ENCODE data around the gene AHCYL2.

AHCYL2 gene

GRCh38 chr7:129307592-129307991, 82.8 kb downstream of the AHCYL2 start:
- POLR2A ChIA-PET: no interaction called here
- TF ChIP-seq NFRKB (IDR thresholded peaks at IDR 0.05) (no peak), BHLHE40 (IDR thresholded peaks at IDR 0.05; ENCODE audit: borderline replicate concordance) (no peak), L3MBTL2 (conservative IDR thresholded peaks at IDR 0.05) (no peak), HDGF (IDR thresholded peaks at IDR 0.05; ENCODE audit: borderline replicate concordance) (no peak), SP1 (IDR thresholded peaks at IDR 0.05) (no peak), TARDBP (IDR thresholded peaks at IDR 0.05) (no peak), PKNOX1 (IDR thresholded peaks at IDR 0.05) (no peak), ARNT (IDR thresholded peaks at IDR 0.05) (no peak), CTBP1 (IDR thresholded peaks at IDR 0.05; ENCODE audit: borderline replicate concordance) (no peak), FOXK2 (IDR thresholded peaks at IDR 0.05) (no peak), ELF4 (IDR thresholded peaks at IDR 0.05) (no peak), ZNF384 (IDR thresholded peaks at IDR 0.05) (no peak), FOXM1 (IDR thresholded peaks at IDR 0.05; ENCODE audit: borderline replicate concordance) (no peak), SUZ12 (IDR thresholded peaks at IDR 0.05) (no peak), FOXA1 (IDR thresholded peaks at IDR 0.05) (no peak), LEF1 (IDR thresholded peaks at IDR 0.05; ENCODE audit: borderline replicate concordance) (no peak)
- DNase-seq (ENCODE audit: extremely low spot score): no peak
- CTCF ChIA-PET: no interaction called here

GRCh38 chr7:129308047-129308446, 83.2 kb downstream of the AHCYL2 start:
- CTCF ChIA-PET: no interaction called here
- no peak for TF ChIP-seq BHLHE40 (IDR thresholded peaks at IDR 0.05; ENCODE audit: borderline replicate concordance)
- no peak for TF ChIP-seq LEF1 (IDR thresholded peaks at IDR 0.05; ENCODE audit: borderline replicate concordance)
- TF ChIP-seq L3MBTL2 (conservative IDR thresholded peaks at IDR 0.05): no peak
- TF ChIP-seq ZNF384 (IDR thresholded peaks at IDR 0.05): no peak
- no peak for TF ChIP-seq CTBP1 (IDR thresholded peaks at IDR 0.05; ENCODE audit: borderline replicate concordance)
- no peak for TF ChIP-seq ELF4 (IDR thresholded peaks at IDR 0.05)
- no peak for TF ChIP-seq TARDBP (IDR thresholded peaks at IDR 0.05)
- TF ChIP-seq SP1 (IDR thresholded peaks at IDR 0.05): no peak
- TF ChIP-seq NFRKB (IDR thresholded peaks at IDR 0.05): no peak
- TF ChIP-seq ARNT (IDR thresholded peaks at IDR 0.05): no peak
- TF ChIP-seq PKNOX1 (IDR thresholded peaks at IDR 0.05): no peak
- TF ChIP-seq FOXA1 (IDR thresholded peaks at IDR 0.05): no peak
- no peak for TF ChIP-seq FOXM1 (IDR thresholded peaks at IDR 0.05; ENCODE audit: borderline replicate concordance)
- no peak for TF ChIP-seq SUZ12 (IDR thresholded peaks at IDR 0.05)
- TF ChIP-seq HDGF (IDR thresholded peaks at IDR 0.05; ENCODE audit: borderline replicate concordance): no peak
- TF ChIP-seq FOXK2 (IDR thresholded peaks at IDR 0.05): no peak
- DNase-seq (ENCODE audit: extremely low spot score): no peak
- POLR2A ChIA-PET: no interaction called here

- DNase-seq (ENCODE audit: extremely low spot score): no peak
- POLR2A ChIA-PET: no interaction called here
- CTCF ChIA-PET: no interaction called here
- TF ChIP-seq L3MBTL2 (conservative IDR thresholded peaks at IDR 0.05): no peak
- no peak for TF ChIP-seq ZNF384 (IDR thresholded peaks at IDR 0.05)
- no peak for TF ChIP-seq NFRKB (IDR thresholded peaks at IDR 0.05)
- no peak for TF ChIP-seq SUZ12 (IDR thresholded peaks at IDR 0.05)
- TF ChIP-seq FOXM1 (IDR thresholded peaks at IDR 0.05; ENCODE audit: borderline replicate concordance): no peak
- TF ChIP-seq BHLHE40 (IDR thresholded peaks at IDR 0.05; ENCODE audit: borderline replicate concordance): no peak
- no peak for TF ChIP-seq SP1 (IDR thresholded peaks at IDR 0.05)
- no peak for TF ChIP-seq CTBP1 (IDR thresholded peaks at IDR 0.05; ENCODE audit: borderline replicate concordance)
- TF ChIP-seq LEF1 (IDR thresholded peaks at IDR 0.05; ENCODE audit: borderline replicate concordance): no peak
- no peak for TF ChIP-seq ELF4 (IDR thresholded peaks at IDR 0.05)
- TF ChIP-seq PKNOX1 (IDR thresholded peaks at IDR 0.05): no peak
- TF ChIP-seq HDGF (IDR thresholded peaks at IDR 0.05; ENCODE audit: borderline replicate concordance): no peak
- TF ChIP-seq ARNT (IDR thresholded peaks at IDR 0.05): no peak
- TF ChIP-seq FOXA1 (IDR thresholded peaks at IDR 0.05): no peak
- TF ChIP-seq TARDBP (IDR thresholded peaks at IDR 0.05): no peak
Measured at GRCh38 chr7:129311429-129311828, 86.6 kb downstream of the AHCYL2 start.

- no peak for TF ChIP-seq BHLHE40 (IDR thresholded peaks at IDR 0.05; ENCODE audit: borderline replicate concordance)
- no peak for TF ChIP-seq SUZ12 (IDR thresholded peaks at IDR 0.05)
- TF ChIP-seq CTBP1 (IDR thresholded peaks at IDR 0.05; ENCODE audit: borderline replicate concordance): no peak
- no peak for TF ChIP-seq LEF1 (IDR thresholded peaks at IDR 0.05; ENCODE audit: borderline replicate concordance)
- DNase-seq (ENCODE audit: extremely low spot score): no peak
- CTCF ChIA-PET: no interaction called here
- POLR2A ChIA-PET: no interaction called here
Measured at GRCh38 chr7:129313282-129313681, 88.5 kb downstream of the AHCYL2 start.

- ChIA-PET CTCF (no interaction called here), POLR2A (no interaction called here)
- DNase-seq (ENCODE audit: extremely low spot score): no peak
- no peak for TF ChIP-seq BHLHE40 (IDR thresholded peaks at IDR 0.05; ENCODE audit: borderline replicate concordance)
- no peak for TF ChIP-seq TARDBP (IDR thresholded peaks at IDR 0.05)
- no peak for TF ChIP-seq FOXM1 (IDR thresholded peaks at IDR 0.05; ENCODE audit: borderline replicate concordance)
- no peak for TF ChIP-seq SUZ12 (IDR thresholded peaks at IDR 0.05)
Measured at GRCh38 chr7:129315960-129316359, 91.1 kb downstream of the AHCYL2 start.

- ChIA-PET POLR2A (no interaction called here), CTCF (no interaction called here)
- DNase-seq (ENCODE audit: extremely low spot score): no peak
- TF ChIP-seq TARDBP (IDR thresholded peaks at IDR 0.05): no peak
- TF ChIP-seq ARNT (IDR thresholded peaks at IDR 0.05): no peak
- TF ChIP-seq LEF1 (IDR thresholded peaks at IDR 0.05; ENCODE audit: borderline replicate concordance): no peak
- no peak for TF ChIP-seq CTBP1 (IDR thresholded peaks at IDR 0.05; ENCODE audit: borderline replicate concordance)
- no peak for TF ChIP-seq PKNOX1 (IDR thresholded peaks at IDR 0.05)
- no peak for TF ChIP-seq FOXK2 (IDR thresholded peaks at IDR 0.05)
- no peak for TF ChIP-seq HDGF (IDR thresholded peaks at IDR 0.05; ENCODE audit: borderline replicate concordance)
- no peak for TF ChIP-seq BHLHE40 (IDR thresholded peaks at IDR 0.05; ENCODE audit: borderline replicate concordance)
- no peak for TF ChIP-seq FOXA1 (IDR thresholded peaks at IDR 0.05)
- no peak for TF ChIP-seq ELF4 (IDR thresholded peaks at IDR 0.05)
- no peak for TF ChIP-seq SUZ12 (IDR thresholded peaks at IDR 0.05)
- no peak for TF ChIP-seq SP1 (IDR thresholded peaks at IDR 0.05)
- TF ChIP-seq NFRKB (IDR thresholded peaks at IDR 0.05): no peak
Measured at GRCh38 chr7:129317450-129317849, 92.6 kb downstream of the AHCYL2 start.

Data from HEK293T (cell line).